Osteocyte (in vitro differentiated cells): ENCODE data around the gene ACSS1. TPM values are rescaled to one million over a fixed set of nuclear protein-coding genes. Genes with fewer than 3 reads are reported as not detected.

Source experiments
- DNase-seq: peaks from one replicate; pipeline ENCODE4 v3.0.0; 2021; ENCODE audit warnings: mixed read lengths; ENCODE audit not compliant: unreplicated experiment; ENCODE audit errors: extremely low spot score
- H3K27ac Mint-ChIP-seq: one replicate; pipeline ENCODE4 v1.8.0; 2021; ENCODE audit warnings: mild to moderate bottlenecking, mixed read lengths; ENCODE audit not compliant: unreplicated experiment
- H3K27me3 Mint-ChIP-seq: one replicate; pipeline ENCODE4 v1.8.0; 2021; ENCODE audit warnings: mixed read lengths; ENCODE audit not compliant: unreplicated experiment
- H3K36me3 Mint-ChIP-seq: one replicate; pipeline ENCODE4 v1.8.0; 2021; ENCODE audit warnings: mixed read lengths; ENCODE audit not compliant: unreplicated experiment
- H3K4me1 Mint-ChIP-seq: one replicate; pipeline ENCODE4 v1.8.0; 2021; ENCODE audit warnings: mixed read lengths; ENCODE audit not compliant: unreplicated experiment
- H3K4me3 Mint-ChIP-seq: one replicate; pipeline ENCODE4 v1.8.0; 2021; ENCODE audit warnings: mild to moderate bottlenecking, moderate library complexity, mixed read lengths; ENCODE audit not compliant: unreplicated experiment
- H3K9me3 Mint-ChIP-seq: one replicate; pipeline ENCODE4 v1.8.0; 2021; ENCODE audit warnings: mixed read lengths; ENCODE audit not compliant: unreplicated experiment
- total RNA-seq: library from RNA; stranded (reverse); gene quantifications from 2 replicates; pipeline ENCODE4 v1.2.1, GENCODE V29; 2021
- TF ChIP-seq, protein P1 (sequence below): fragments of 200-600 bp; sonication (generic); IDR thresholded peaks from 2 replicates; pipeline ENCODE4 v1.5.0; 2021; ENCODE audit warnings: antibody characterized with exemption, mild to moderate bottlenecking, moderate library complexity

ACSS1 gene
- total RNA-seq, 1 donor from 2014 or later, result 8.2 TPM

- H3K9me3 Mint-ChIP-seq, result no peaks in the 10 kb centered on the region
- no peak overlapping the region for H3K27ac Mint-ChIP-seq
- H3K27me3 Mint-ChIP-seq, result peaks cover 72% of the 10 kb centered on the region
- no peaks in the 10 kb centered on the region for H3K36me3 Mint-ChIP-seq
- no peak overlapping the region for H3K4me3 Mint-ChIP-seq
- no peak for DNase-seq
- TF ChIP-seq, protein P1, sequence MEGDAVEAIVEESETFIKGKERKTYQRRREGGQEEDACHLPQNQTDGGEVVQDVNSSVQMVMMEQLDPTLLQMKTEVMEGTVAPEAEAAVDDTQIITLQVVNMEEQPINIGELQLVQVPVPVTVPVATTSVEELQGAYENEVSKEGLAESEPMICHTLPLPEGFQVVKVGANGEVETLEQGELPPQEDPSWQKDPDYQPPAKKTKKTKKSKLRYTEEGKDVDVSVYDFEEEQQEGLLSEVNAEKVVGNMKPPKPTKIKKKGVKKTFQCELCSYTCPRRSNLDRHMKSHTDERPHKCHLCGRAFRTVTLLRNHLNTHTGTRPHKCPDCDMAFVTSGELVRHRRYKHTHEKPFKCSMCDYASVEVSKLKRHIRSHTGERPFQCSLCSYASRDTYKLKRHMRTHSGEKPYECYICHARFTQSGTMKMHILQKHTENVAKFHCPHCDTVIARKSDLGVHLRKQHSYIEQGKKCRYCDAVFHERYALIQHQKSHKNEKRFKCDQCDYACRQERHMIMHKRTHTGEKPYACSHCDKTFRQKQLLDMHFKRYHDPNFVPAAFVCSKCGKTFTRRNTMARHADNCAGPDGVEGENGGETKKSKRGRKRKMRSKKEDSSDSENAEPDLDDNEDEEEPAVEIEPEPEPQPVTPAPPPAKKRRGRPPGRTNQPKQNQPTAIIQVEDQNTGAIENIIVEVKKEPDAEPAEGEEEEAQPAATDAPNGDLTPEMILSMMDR, result peak; percentile 88
- no peaks in the 10 kb centered on the region for H3K4me1 Mint-ChIP-seq
Observed at GRCh38 chr20:25065625-25066338, 7.8 kb upstream of the ACSS1 start.

- DNase-seq, result no peak
- Mint-ChIP-seq H3K4me1 (peaks cover 2% of the 10 kb centered on the region), H3K27me3 (peaks cover 74% of the 10 kb centered on the region), H3K9me3 (no peaks in the 10 kb centered on the region), H3K27ac (no peak overlapping the region), H3K4me3 (no peak overlapping the region), H3K36me3 (no peaks in the 10 kb centered on the region)
- TF ChIP-seq, protein P1, result no peak
Observed at GRCh38 chr20:25065072-25065624, 7.2 kb upstream of the ACSS1 start.

- H3K27me3 Mint-ChIP-seq, result peaks cover 73% of the 10 kb centered on the region
- H3K4me1 Mint-ChIP-seq, result peaks cover 2% of the 10 kb centered on the region
- TF ChIP-seq, protein P1, result no peak
- no peak for DNase-seq
- no peak overlapping the region for H3K4me3 Mint-ChIP-seq
- H3K27ac Mint-ChIP-seq, result no peak overlapping the region
- no peaks in the 10 kb centered on the region for H3K9me3 Mint-ChIP-seq
- H3K36me3 Mint-ChIP-seq, result no peaks in the 10 kb centered on the region
Observed at GRCh38 chr20:25064561-25065071, 6.7 kb upstream of the ACSS1 start.

DNA sequence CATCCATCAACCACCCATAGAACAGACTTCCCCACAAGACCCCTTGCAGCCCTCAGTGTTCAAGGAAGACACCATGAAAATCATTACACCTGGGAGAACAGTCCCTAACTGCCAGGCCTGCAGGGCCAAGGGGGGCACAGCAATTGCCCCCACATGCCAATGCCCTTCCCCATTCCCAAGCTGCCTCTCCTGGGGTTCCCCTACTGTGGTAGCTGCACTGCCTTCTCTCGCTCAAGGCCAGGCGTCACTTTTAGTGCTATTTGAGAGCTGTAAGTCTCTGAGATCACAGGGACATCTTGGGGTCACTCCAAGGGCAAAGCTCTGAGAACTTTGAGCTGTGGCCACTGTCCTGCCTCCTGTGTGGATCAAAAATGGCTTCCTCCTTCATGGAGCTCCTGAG, 6.0 kb upstream of the ACSS1 start:
- TF ChIP-seq, protein P1, result no peak
- no peak overlapping the region for H3K27ac Mint-ChIP-seq
- peaks cover 73% of the 10 kb centered on the region for H3K27me3 Mint-ChIP-seq
- no peak overlapping the region for H3K4me3 Mint-ChIP-seq
- H3K9me3 Mint-ChIP-seq, result no peaks in the 10 kb centered on the region
- H3K4me1 Mint-ChIP-seq, result peaks cover 7% of the 10 kb centered on the region
- H3K36me3 Mint-ChIP-seq, result no peaks in the 10 kb centered on the region
- no peak for DNase-seq

- peaks cover 73% of the 10 kb centered on the region for H3K27me3 Mint-ChIP-seq
Observed at GRCh38 chr20:25063546-25063945, 5.6 kb upstream of the ACSS1 start.

More at GRCh38 chr20:25063546-25063945, 5.6 kb upstream of the ACSS1 start:
- Mint-ChIP-seq H3K4me1 (peaks cover 12% of the 10 kb centered on the region), H3K9me3 (no peaks in the 10 kb centered on the region), H3K27ac (no peak overlapping the region), H3K4me3 (no peak overlapping the region), H3K36me3 (no peaks in the 10 kb centered on the region)
- TF ChIP-seq, protein P1, result no peak
- DNase-seq, result no peak
